Measurements from ENCODE around the gene C19orf73. TPM values are rescaled to one million over a fixed set of nuclear protein-coding genes. Genes with fewer than 3 reads are reported as not detected.

C19orf73 gene
- total and polyA plus RNA-seq, 9 of the 15 experiments (the other 6 are each of a cell fraction or from before 2014, with no cell fraction given) = 0.08 to 7.4 (median 1.4) TPM

DNA sequence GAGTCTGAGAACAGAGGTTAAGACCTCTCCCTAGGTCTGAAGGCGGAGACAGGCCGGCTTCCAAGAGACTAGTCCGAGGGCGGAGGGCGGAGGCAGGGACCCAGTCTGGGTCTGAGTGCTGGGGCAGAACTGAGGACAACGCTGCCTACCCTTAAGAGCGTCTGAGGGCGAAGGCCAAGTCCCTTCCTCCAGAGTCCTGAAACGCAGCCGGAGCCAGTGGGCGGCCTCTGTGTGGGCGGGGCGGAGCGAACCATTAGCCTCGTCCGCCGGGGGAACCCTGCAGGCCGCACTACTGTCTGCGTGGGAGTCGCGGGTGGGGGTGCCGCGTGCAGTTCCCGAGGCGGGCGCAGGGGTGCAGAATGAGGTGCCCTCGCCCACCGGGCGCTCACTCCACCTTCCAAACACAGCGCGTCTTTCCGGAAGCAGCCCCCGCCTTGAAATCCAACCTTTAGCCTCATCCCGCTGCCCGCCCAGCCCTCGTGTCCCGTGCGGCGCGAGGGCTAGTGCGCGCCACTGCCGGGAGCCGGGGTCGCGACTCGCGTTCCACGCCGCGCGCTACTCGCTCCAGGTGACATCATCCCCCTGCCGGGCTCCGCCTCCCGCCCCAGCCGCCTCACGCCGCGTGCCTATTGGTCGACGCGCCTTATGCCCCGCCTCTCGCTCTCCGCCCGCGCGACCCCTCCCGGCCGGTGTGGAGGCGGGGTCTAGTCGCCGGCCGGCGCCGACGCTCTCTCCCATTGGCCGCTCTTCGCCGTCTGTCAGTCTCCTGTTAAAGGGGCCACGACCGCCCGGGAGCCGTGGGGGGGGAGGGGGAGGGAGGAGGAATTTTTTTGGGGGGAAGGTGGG lies at the start of gene C19orf73 (continued):
- TF ChIP-seq, protein P1, sequence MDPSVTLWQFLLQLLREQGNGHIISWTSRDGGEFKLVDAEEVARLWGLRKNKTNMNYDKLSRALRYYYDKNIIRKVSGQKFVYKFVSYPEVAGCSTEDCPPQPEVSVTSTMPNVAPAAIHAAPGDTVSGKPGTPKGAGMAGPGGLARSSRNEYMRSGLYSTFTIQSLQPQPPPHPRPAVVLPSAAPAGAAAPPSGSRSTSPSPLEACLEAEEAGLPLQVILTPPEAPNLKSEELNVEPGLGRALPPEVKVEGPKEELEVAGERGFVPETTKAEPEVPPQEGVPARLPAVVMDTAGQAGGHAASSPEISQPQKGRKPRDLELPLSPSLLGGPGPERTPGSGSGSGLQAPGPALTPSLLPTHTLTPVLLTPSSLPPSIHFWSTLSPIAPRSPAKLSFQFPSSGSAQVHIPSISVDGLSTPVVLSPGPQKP (CRISPR knock-in tag; IDR thresholded peaks at IDR 0.05) = no peak
- TF ChIP-seq ZNF134 (CRISPR knock-in tag; conservative IDR thresholded peaks at IDR 0.05) (0 out of 2 replicates have a peak, but pooled peaks have one; percentile 32), NR2C2 (CRISPR knock-in tag; IDR thresholded peaks at IDR 0.05) (peak; percentile 78; the same call in 1 of the 2 replicates), NR2C2 (tag; IDR thresholded peaks at IDR 0.05) (peak; percentile 81), KDM5B (IDR thresholded peaks at IDR 0.05; ENCODE audit: insufficient replicate concordance, low read depth, low read length) (peak; percentile 67), HDAC1 (IDR thresholded peaks at IDR 0.05) (peak in 1 of 2 experiments; percentile 94; a peak in 2 of 4 replicates)
- TF ChIP-seq, protein P2, sequence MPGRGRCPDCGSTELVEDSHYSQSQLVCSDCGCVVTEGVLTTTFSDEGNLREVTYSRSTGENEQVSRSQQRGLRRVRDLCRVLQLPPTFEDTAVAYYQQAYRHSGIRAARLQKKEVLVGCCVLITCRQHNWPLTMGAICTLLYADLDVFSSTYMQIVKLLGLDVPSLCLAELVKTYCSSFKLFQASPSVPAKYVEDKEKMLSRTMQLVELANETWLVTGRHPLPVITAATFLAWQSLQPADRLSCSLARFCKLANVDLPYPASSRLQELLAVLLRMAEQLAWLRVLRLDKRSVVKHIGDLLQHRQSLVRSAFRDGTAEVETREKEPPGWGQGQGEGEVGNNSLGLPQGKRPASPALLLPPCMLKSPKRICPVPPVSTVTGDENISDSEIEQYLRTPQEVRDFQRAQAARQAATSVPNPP (IDR thresholded peaks at IDR 0.05; ENCODE audit: borderline replicate concordance, insufficient read depth, insufficient read length) = no peak

All from K562 (cell line).